ENCODE results near the gene ZNF562. TPM values are rescaled to one million over a fixed set of nuclear protein-coding genes. Genes with fewer than 3 reads are reported as not detected.

Gene ZNF562
- total RNA-seq, 1 experiment from 2014 or later: 23.0 TPM

GRCh38 chr19:9622531-9622930, 52.4 kb downstream of the ZNF562 start:
- Histone ChIP-seq H3K27me3 (replicated peaks; ENCODE audit: control insufficient read depth, insufficient read depth, low read length) (no peaks in the 10 kb centered on the region), H3K36me3 (ENCODE audit: control insufficient read depth, insufficient read depth, low read length) (peaks cover 3% of the 10 kb centered on the region), H3K4me3 (ENCODE audit: low read depth, low read length) (no peak overlapping the region), H3K4me1 (no peaks in the 10 kb centered on the region), H3K9me3 (no peaks in the 10 kb centered on the region)
- ChIA-PET POLR2A (no interaction called here), CTCF (no interaction called here)
- DNase-seq: no peak
- no peak overlapping the region for H3K27ac Mint-ChIP-seq (ENCODE audit: unreplicated experiment)
- no TSS peak for BruUV-seq (replicated peaks)
- no peaks in the 10 kb centered on the region for H3K9me3 Mint-ChIP-seq (ENCODE audit: unreplicated experiment)
- no peak overlapping the region for H3K4me3 Mint-ChIP-seq (ENCODE audit: unreplicated experiment)
- intact Hi-C loops (cut with micrococcal nuclease; ENCODE audit: unreplicated experiment): no loop called here
- H3K36me3 Mint-ChIP-seq (ENCODE audit: insufficient read depth, unreplicated experiment): peaks cover 33% of the 10 kb centered on the region
- H3K4me1 Mint-ChIP-seq (ENCODE audit: low read depth, unreplicated experiment): peaks cover 7% of the 10 kb centered on the region
- no peak for TF ChIP-seq CTCF (IDR thresholded peaks at IDR 0.05; ENCODE audit: insufficient read depth in 1 of 2, low read depth in 1 of 2, low read length in 1 of 2, severe bottlenecking in 1 of 2, unreplicated experiment in 1 of 2)
- H3K27me3 Mint-ChIP-seq (ENCODE audit: insufficient read depth, unreplicated experiment): no peaks in the 10 kb centered on the region

GRCh38 chr19:9621156-9622037, 53.5 kb downstream of the ZNF562 start, which contains the start of gene ZNF561:
ZNF561 (minus strand) TSS chr19:9621232; CDS start chr19:9619456, 1,776 bp downstream.
- intact Hi-C loops (cut with micrococcal nuclease; ENCODE audit: unreplicated experiment): loop anchor here (1.0 kb wide), 1 partner anchor 37 kb away; the partner anchor contains the start of gene ZNF121
- peaks cover 44% of the 10 kb centered on the region for H3K36me3 Mint-ChIP-seq (ENCODE audit: insufficient read depth, unreplicated experiment)

DNA sequence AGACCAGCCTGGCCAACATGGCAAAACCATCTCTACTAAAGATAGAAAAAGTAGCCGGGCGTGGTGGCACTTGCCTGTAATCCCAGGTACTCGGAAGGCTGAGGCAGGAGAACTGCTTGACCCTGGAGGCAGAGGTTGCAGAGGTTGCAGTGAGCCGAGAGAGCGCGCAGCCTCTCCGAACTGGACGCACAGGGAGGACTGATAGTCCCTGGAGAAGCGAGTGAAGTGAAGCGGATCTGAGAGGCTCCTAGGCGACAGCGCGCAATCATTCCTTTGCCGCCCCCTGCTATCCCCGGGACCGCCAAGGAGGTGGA, 54.1 kb downstream of the ZNF562 start:
- peak overlapping the region; percentile 100 for H3K27ac Mint-ChIP-seq (ENCODE audit: unreplicated experiment)
- ChIA-PET POLR2A (no interaction called here), CTCF (no interaction called here)
- H3K9me3 Mint-ChIP-seq (ENCODE audit: unreplicated experiment): no peaks in the 10 kb centered on the region
- H3K4me1 Mint-ChIP-seq (ENCODE audit: low read depth, unreplicated experiment): peaks cover 7% of the 10 kb centered on the region
- H3K9me3 ChIP-seq: no peaks in the 10 kb centered on the region
- no peak for DNase-seq
- H3K4me3 ChIP-seq (ENCODE audit: low read depth, low read length): peak overlapping the region; percentile 71
- H3K4me1 ChIP-seq: no peaks in the 10 kb centered on the region
- peaks cover 3% of the 10 kb centered on the region for H3K36me3 ChIP-seq (ENCODE audit: control insufficient read depth, insufficient read depth, low read length)
- no peaks in the 10 kb centered on the region for H3K27me3 ChIP-seq (replicated peaks; ENCODE audit: control insufficient read depth, insufficient read depth, low read length)
- TF ChIP-seq CTCF (IDR thresholded peaks at IDR 0.05; ENCODE audit: insufficient read depth in 1 of 2, low read depth in 1 of 2, low read length in 1 of 2, severe bottlenecking in 1 of 2, unreplicated experiment in 1 of 2): no peak
- intact Hi-C loops (cut with micrococcal nuclease; ENCODE audit: unreplicated experiment): loop anchor here (1.0 kb wide), 1 partner anchor 36 kb away; the partner anchor contains the start of gene ZNF121
- no TSS peak for BruUV-seq (replicated peaks)
- H3K36me3 Mint-ChIP-seq (ENCODE audit: insufficient read depth, unreplicated experiment): peaks cover 50% of the 10 kb centered on the region
- H3K4me3 Mint-ChIP-seq (ENCODE audit: unreplicated experiment): peak overlapping the region; percentile 96
- no peaks in the 10 kb centered on the region for H3K27me3 Mint-ChIP-seq (ENCODE audit: insufficient read depth, unreplicated experiment)

More at GRCh38 chr19:9621156-9622037, 53.5 kb downstream of the ZNF562 start, which contains the start of gene ZNF561:
- DNase-seq: peak; percentile 80 to 84
- TF ChIP-seq CTCF (IDR thresholded peaks at IDR 0.05; ENCODE audit: insufficient read depth in 1 of 2, low read depth in 1 of 2, low read length in 1 of 2, severe bottlenecking in 1 of 2, unreplicated experiment in 1 of 2): no peak
- peak within 1 kb of the TSS; percentile 96 for H3K4me3 Mint-ChIP-seq (ENCODE audit: unreplicated experiment)
- CTCF ChIA-PET: no interaction called here
- H3K9me3 ChIP-seq: no peaks in the 10 kb centered on the region
- H3K27me3 ChIP-seq (replicated peaks; ENCODE audit: control insufficient read depth, insufficient read depth, low read length): no peaks in the 10 kb centered on the region
- H3K4me1 Mint-ChIP-seq (ENCODE audit: low read depth, unreplicated experiment): peaks cover 7% of the 10 kb centered on the region
- peak within 1 kb of the TSS; percentile 100 for H3K27ac Mint-ChIP-seq (ENCODE audit: unreplicated experiment)
- H3K4me1 ChIP-seq: no peaks in the 10 kb centered on the region
- POLR2A ChIA-PET: no interaction called here
- H3K27me3 Mint-ChIP-seq (ENCODE audit: insufficient read depth, unreplicated experiment): no peaks in the 10 kb centered on the region
- BruUV-seq (replicated peaks): TSS peak; percentile 93
- H3K36me3 ChIP-seq (ENCODE audit: control insufficient read depth, insufficient read depth, low read length): peaks cover 3% of the 10 kb centered on the region
- H3K4me3 ChIP-seq (ENCODE audit: low read depth, low read length): peak within 1 kb of the TSS; percentile 71
- H3K9me3 Mint-ChIP-seq (ENCODE audit: unreplicated experiment): no peaks in the 10 kb centered on the region

Data from Caco-2 (cell line).